ENCODE data around the gene FAM135A. TPM values are rescaled to one million over a fixed set of nuclear protein-coding genes. Genes with fewer than 3 reads are reported as not detected.

FAM135A gene
- total RNA-seq, 4 donors from 2014 or later = 17.1 to 99.5 (median 35.8) TPM

GRCh38 chr6:70574643-70575042, 161.3 kb downstream of the FAM135A start:
- intact Hi-C loops (cut with DNase I; ENCODE audit: low total_unique reads) = no loop called here
- H3K4me3 ChIP-seq = no peak overlapping the region
- H3K27me3 ChIP-seq = no peaks in the 10 kb centered on the region
- TF ChIP-seq POLR2A (IDR thresholded peaks at IDR 0.05) = no peak
- no peak for TF ChIP-seq CTCF (IDR thresholded peaks at IDR 0.05)
- H3K4me1 ChIP-seq = no peaks in the 10 kb centered on the region
- H3K9me3 ChIP-seq = no peaks in the 10 kb centered on the region
- no peaks in the 10 kb centered on the region for H3K36me3 ChIP-seq
- H3K27ac ChIP-seq = no peak overlapping the region
- DNase-seq = no peak

GRCh38 chr6:70575899-70576495, 162.7 kb downstream of the FAM135A start:
- no peaks in the 10 kb centered on the region for H3K9me3 ChIP-seq
- no peaks in the 10 kb centered on the region for H3K36me3 ChIP-seq
- no peaks in the 10 kb centered on the region for H3K27me3 ChIP-seq
- H3K27ac ChIP-seq = no peak overlapping the region
- intact Hi-C loops (cut with DNase I; ENCODE audit: low total_unique reads) = no loop called here
- H3K4me3 ChIP-seq = no peak overlapping the region
- no peak for DNase-seq
- TF ChIP-seq CTCF (IDR thresholded peaks at IDR 0.05) (no peak), POLR2A (IDR thresholded peaks at IDR 0.05) (no peak)
- H3K4me1 ChIP-seq = no peaks in the 10 kb centered on the region

- Histone ChIP-seq H3K4me3 (no peak overlapping the region), H3K36me3 (no peaks in the 10 kb centered on the region), H3K9me3 (no peaks in the 10 kb centered on the region), H3K4me1 (no peaks in the 10 kb centered on the region), H3K27me3 (no peaks in the 10 kb centered on the region), H3K27ac (no peak overlapping the region)
- TF ChIP-seq POLR2A (IDR thresholded peaks at IDR 0.05) = no peak
- TF ChIP-seq CTCF (IDR thresholded peaks at IDR 0.05) = no peak
- DNase-seq = no peak
- intact Hi-C loops (cut with DNase I; ENCODE audit: low total_unique reads) = no loop called here
Measured at GRCh38 chr6:70586114-70586513, 172.8 kb downstream of the FAM135A start.

- no peak for TF ChIP-seq CTCF (IDR thresholded peaks at IDR 0.05)
- TF ChIP-seq POLR2A (IDR thresholded peaks at IDR 0.05) = no peak
- Histone ChIP-seq H3K9me3 (no peaks in the 10 kb centered on the region), H3K27ac (no peak overlapping the region), H3K27me3 (no peaks in the 10 kb centered on the region), H3K36me3 (no peaks in the 10 kb centered on the region), H3K4me3 (no peak overlapping the region), H3K4me1 (no peaks in the 10 kb centered on the region)
- intact Hi-C loops (cut with DNase I; ENCODE audit: low total_unique reads) = no loop called here
- no peak for DNase-seq
Measured at GRCh38 chr6:70590400-70590799, 177.1 kb downstream of the FAM135A start.

- Histone ChIP-seq H3K36me3 (no peaks in the 10 kb centered on the region), H3K4me3 (no peak overlapping the region), H3K4me1 (no peaks in the 10 kb centered on the region), H3K9me3 (no peaks in the 10 kb centered on the region), H3K27me3 (no peaks in the 10 kb centered on the region), H3K27ac (no peak overlapping the region)
- DNase-seq = no peak
- TF ChIP-seq CTCF (IDR thresholded peaks at IDR 0.05) (no peak), POLR2A (IDR thresholded peaks at IDR 0.05) (no peak)
- intact Hi-C loops (cut with DNase I; ENCODE audit: low total_unique reads) = no loop called here
Measured at GRCh38 chr6:70592391-70593117, 179.2 kb downstream of the FAM135A start.

Data from uterus (tissue), 4 donors.